Body of pancreas (tissue), 4 donors: ENCODE data around the gene GSC2. TPM values are rescaled to one million over a fixed set of nuclear protein-coding genes. Genes with fewer than 3 reads are reported as not detected.
A peak's percentile ranks its signal among the peaks of the same experiment; 100 is the strongest.

Experiments
- ATAC-seq: fragments of 150-250 bp; one replicate; pipeline ENCODE4 v1.9.1; 2016
- DNase-seq, 4 donors: peaks; one replicate each; pipeline ENCODE4 v3.0.0-alpha.2; 2019
- H3K27ac ChIP-seq, 4 donors: fragments of 200-600 bp; sonication (generic); 1 replicate in 3 of 4; 2 replicates in 1 of 4; pipeline versions ENCODE4 v1.5.1 to v1.6.1; 2016 to 2019; ENCODE audit warnings: mild to moderate bottlenecking in 1 of 4, mixed read lengths in 1 of 4, moderate library complexity in 1 of 4
- H3K27me3 ChIP-seq, 2 donors: fragments of 200-600 bp; sonication (generic); one replicate each; pipeline ENCODE4 v1.6.0; 2016; ENCODE audit warnings: mild to moderate bottlenecking in 1 of 2
- H3K36me3 ChIP-seq, 2 donors: fragments of 200-600 bp; sonication (generic); replicated peaks in 1 of 2; 2 replicates each; pipeline ENCODE4 v1.5.1; 2016; ENCODE audit warnings: low read depth in 2 of 2; ENCODE audit not compliant: insufficient read depth in 1 of 2
- H3K4me1 ChIP-seq: fragments of 200-600 bp; sonication (generic); one replicate; pipeline ENCODE4 v1.6.0; 2016
- H3K4me3 ChIP-seq, 2 donors: fragments of 200-600 bp; sonication (generic); 1 replicate in 1 of 2; 2 replicates in 1 of 2; pipeline ENCODE4 v1.5.1; 2016 to 2019
- H3K9me3 ChIP-seq, 3 donors: fragments of 200-600 bp; sonication (generic); 1 replicate in 2 of 3; 2 replicates in 1 of 3; pipeline ENCODE4 v1.5.1; 2016
- POLR2A ChIP-seq, 3 donors: fragments of 450-650 bp; IDR thresholded peaks; one replicate each; pipeline ENCODE4 v1.6.1; 2016; ENCODE audit warnings: antibody characterized with exemption in 3 of 3, mild to moderate bottlenecking in 2 of 3
- WGBS, 2 donors: methylation state at CpG; one replicate each; pipeline ENCODE4 v1.1.5; 2017; 5-methylcytosine and 5-hydroxymethylcytosine counted together
- intact Hi-C: fragments of 100-400 bp; cut with DNase I; formaldehyde crosslinking; loops from one replicate; pipeline ENCODE4 v1.15.1; 2023
- total RNA-seq, 2 donors: library from RNA; depleted of rRNA; stranded (reverse); fragments of >200 nt; gene quantifications; one replicate each; pipeline ENCODE4 v1.1.0, GENCODE V29; 2016
- TF ChIP-seq, protein P1 (sequence below), 7 experiments: fragments of 450-650 bp in 4 of 7; fragments of 200-600 bp in 3 of 7; sonication (generic) in 3 of 7; IDR thresholded peaks; one replicate each; pipeline ENCODE4 v1.5.1; 2016 to 2019; ENCODE audit warnings: antibody characterized with exemption in 7 of 7

Gene GSC2
- total RNA-seq, 2 donors from 2014 or later: not detected

DNA sequence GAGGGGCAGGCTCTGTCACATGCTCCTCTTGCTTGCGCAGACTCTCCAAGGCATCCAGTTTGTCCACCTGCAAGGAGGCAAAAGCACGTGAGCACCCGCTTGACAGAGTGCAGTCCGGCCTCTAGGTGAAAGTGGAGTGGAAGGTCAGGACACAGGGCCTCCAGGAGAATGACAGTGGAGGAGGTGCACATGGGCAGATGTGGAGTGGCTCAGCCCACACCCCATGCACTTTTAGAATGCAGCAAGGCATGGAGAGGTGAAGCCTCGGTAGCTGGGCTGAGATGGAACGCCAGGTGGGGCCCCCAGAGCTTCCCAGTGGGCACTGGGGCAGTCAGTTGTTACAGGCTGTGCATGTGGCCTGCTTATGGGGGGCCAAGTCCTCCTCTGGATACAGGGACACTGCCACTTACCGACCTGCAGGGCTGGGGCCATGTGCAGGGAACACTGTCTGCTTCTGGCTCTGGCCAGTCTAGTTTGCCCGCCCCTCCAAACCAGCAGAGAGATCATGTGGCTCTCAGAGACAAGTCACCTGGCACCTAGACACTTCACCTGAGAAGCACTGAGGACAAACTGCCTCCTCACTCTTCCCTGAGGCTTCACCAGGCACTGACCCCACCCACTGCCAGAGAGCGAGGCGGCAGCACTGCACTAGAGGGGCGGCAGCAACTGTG, 30.8 kb upstream of the GSC2 start:
- no peak overlapping the region for H3K4me3 ChIP-seq
- DNase-seq (no peak), ATAC-seq (no peak)
- no peaks in the 10 kb centered on the region for H3K36me3 ChIP-seq
- no peaks in the 10 kb centered on the region for H3K9me3 ChIP-seq
- 88 to 94% methylated on average over 11 of the region's 11 CpGs for WGBS, 2 donors
- intact Hi-C loops: loop anchor here (10.0 kb wide), 1 partner anchor 104 kb away; no protein-coding TSS in a partner anchor
- peaks cover 29% of the 10 kb centered on the region for H3K4me1 ChIP-seq
- no peaks in the 10 kb centered on the region for H3K27me3 ChIP-seq
- H3K27ac ChIP-seq: no peak overlapping the region
- TF ChIP-seq, protein P1, sequence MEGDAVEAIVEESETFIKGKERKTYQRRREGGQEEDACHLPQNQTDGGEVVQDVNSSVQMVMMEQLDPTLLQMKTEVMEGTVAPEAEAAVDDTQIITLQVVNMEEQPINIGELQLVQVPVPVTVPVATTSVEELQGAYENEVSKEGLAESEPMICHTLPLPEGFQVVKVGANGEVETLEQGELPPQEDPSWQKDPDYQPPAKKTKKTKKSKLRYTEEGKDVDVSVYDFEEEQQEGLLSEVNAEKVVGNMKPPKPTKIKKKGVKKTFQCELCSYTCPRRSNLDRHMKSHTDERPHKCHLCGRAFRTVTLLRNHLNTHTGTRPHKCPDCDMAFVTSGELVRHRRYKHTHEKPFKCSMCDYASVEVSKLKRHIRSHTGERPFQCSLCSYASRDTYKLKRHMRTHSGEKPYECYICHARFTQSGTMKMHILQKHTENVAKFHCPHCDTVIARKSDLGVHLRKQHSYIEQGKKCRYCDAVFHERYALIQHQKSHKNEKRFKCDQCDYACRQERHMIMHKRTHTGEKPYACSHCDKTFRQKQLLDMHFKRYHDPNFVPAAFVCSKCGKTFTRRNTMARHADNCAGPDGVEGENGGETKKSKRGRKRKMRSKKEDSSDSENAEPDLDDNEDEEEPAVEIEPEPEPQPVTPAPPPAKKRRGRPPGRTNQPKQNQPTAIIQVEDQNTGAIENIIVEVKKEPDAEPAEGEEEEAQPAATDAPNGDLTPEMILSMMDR (IDR thresholded peaks at IDR 0.05): no peak
- no peak for TF ChIP-seq POLR2A (IDR thresholded peaks at IDR 0.05)

DNA sequence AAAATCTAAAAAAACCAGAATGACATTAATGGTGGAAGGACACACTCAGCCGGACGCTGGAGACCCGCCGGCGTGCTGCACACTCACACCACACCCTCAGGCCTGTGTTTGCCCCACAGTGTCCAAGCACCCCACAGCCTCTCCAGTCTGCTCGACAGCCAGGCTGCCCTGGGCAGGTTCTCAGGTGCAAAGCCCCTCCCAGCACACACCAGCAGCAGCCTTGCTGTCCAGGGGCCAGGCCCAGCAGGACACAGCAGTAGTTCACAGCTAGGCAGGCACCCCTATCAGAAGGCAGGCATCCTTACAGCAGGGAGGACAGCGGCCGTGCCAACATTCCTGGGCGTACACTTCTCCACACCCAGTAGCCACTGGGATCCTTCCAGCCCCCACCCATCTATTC, 30.1 kb upstream of the GSC2 start:
- H3K4me1 ChIP-seq: peaks cover 36% of the 10 kb centered on the region
- no peak for DNase-seq
- no peak overlapping the region for H3K27ac ChIP-seq
- TF ChIP-seq, protein P1 (IDR thresholded peaks at IDR 0.05): no peak
- no peak for TF ChIP-seq POLR2A (IDR thresholded peaks at IDR 0.05)
- no peaks in the 10 kb centered on the region for H3K27me3 ChIP-seq
- 87 to 90% methylated on average over 5 to 9 of the region's 9 CpGs for WGBS, 2 donors
- intact Hi-C loops: loop anchor here (10.0 kb wide), 1 partner anchor 105 kb away; no protein-coding TSS in a partner anchor
- H3K4me3 ChIP-seq: no peak overlapping the region
- no peaks in the 10 kb centered on the region for H3K9me3 ChIP-seq
- H3K36me3 ChIP-seq: no peaks in the 10 kb centered on the region
- ATAC-seq: no peak

DNA sequence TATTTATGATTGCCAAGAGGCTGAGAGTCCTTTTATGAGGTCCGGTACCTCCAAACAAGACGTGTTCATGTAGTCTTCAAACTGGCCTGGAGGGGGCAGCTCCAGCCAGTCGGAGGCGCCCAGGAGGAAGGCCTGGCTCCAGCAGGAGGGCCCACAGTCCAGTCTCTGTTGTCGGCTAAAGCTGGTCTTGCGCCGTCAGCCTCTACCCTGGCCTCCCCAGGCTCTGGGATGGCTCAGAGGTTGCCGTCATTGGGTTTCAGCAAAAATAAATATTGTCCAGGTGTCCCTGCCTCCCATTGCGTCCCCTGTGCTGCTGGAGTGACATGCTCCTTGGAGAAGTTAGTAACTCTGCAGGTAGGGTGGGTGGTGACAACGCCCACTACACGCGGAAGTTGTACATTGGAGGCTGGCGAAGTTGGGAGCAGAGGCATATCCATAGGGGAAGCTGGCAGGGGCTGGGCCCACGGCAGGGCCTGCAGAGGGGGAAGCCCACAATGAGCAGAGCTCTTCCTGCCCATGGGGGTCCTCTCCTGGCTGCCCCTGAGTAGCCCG, 29.5 kb upstream of the GSC2 start:
- Histone ChIP-seq H3K9me3 (no peaks in the 10 kb centered on the region), H3K4me3 (no peak overlapping the region), H3K36me3 (no peaks in the 10 kb centered on the region), H3K4me1 (peaks cover 42% of the 10 kb centered on the region), H3K27ac (peak overlapping the region; percentile 71 to 94 (median 92)), H3K27me3 (no peaks in the 10 kb centered on the region)
- TF ChIP-seq, protein P1 (IDR thresholded peaks at IDR 0.05): peak; percentile 45 to 81 (median 73)
- TF ChIP-seq POLR2A (IDR thresholded peaks at IDR 0.05): no peak
- peak; percentile 80 to 87 (median 85) for DNase-seq
- intact Hi-C loops: loop anchor here (5.0 to 10.0 kb wide), 2 partner anchors 52 to 105 kb away; no protein-coding TSS in a partner anchor
- 29 to 31% methylated on average over 9 to 15 of the region's 15 CpGs for WGBS, 2 donors
- peak; percentile 75 for ATAC-seq

DNA sequence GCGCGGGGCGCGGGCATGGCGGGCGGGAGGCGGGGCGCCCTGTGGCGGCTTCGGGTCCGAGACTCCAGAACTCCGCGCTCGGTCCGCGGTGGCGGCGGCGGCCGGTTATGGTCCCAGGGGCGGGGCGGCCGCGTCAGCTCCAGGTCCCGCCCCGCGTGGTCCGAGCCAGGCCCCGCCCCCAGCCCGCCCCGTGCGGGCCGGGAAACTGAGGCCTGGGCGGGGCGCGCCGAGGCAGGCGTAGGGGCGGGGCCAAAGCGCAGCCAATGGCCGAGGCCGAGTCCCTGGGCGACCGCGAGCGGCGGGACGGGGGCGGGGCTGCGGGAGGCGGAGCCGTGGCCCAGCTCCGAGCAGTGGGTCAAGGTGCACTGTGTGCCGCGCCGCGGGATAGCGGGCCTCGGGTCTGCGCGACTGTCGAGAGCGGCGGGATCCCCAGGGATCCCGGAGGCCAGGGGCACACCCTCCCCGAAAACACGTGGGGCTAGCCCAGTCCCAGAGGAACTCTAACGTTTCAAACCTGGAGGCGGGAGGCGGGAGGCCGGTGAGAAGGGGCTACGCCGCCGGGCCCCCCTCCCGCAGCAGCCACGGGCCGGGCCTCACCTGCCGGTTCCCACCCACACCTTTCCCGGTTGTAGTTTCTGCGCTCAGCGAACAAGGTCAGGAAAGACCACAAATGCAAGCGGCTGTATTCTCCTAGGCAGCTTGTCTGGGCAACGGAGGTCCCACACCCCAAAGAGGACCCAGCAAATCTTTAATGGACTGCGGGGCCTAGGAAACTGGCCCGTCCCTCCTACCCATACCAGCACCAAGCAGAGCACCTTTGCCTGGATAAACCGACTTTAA, 28.8 kb upstream of the GSC2 start, which contains the start of gene SLC25A1:
Gene SLC25A1, minus strand, starts transcription at position 80 of the 840 bp plus-strand sequence. Its CDS starts 63 bp downstream, at position 17.
- peak within 1 kb of the TSS; percentile 35 to 86 for H3K4me3 ChIP-seq
- peaks cover 49% of the 10 kb centered on the region for H3K4me1 ChIP-seq
- ATAC-seq (peak; percentile 87), DNase-seq (peak; percentile 94 to 98 (median 94))
- H3K27me3 ChIP-seq: no peaks in the 10 kb centered on the region
- H3K9me3 ChIP-seq: no peaks in the 10 kb centered on the region
- H3K36me3 ChIP-seq: no peaks in the 10 kb centered on the region
- 0 to 1% methylated on average over 2 to 78 of the region's 86 CpGs for WGBS, 2 donors
- intact Hi-C loops: loop anchor here (5.0 kb wide), 1 partner anchor 52 kb away; no protein-coding TSS in a partner anchor
- TF ChIP-seq, protein P1 (IDR thresholded peaks at IDR 0.05): no peak
- TF ChIP-seq POLR2A (IDR thresholded peaks at IDR 0.05): peak; percentile 50 to 58 (median 54)
- H3K27ac ChIP-seq: peak within 1 kb of the TSS; percentile 71 to 94 (median 92)
